Right lobe of liver (tissue), 6 donors: ENCODE measurements around the gene HORMAD1. TPM values are rescaled to one million over a fixed set of nuclear protein-coding genes. Genes with fewer than 3 reads are reported as not detected.
A peak's percentile ranks its signal among the peaks of the same experiment; 100 is the strongest.
"Not testable (repeated sequence)": the region's sequence is repeated elsewhere in the genome, so short reads cannot be mapped to it uniquely, and the experiment has no call there.

Experiments used
- ATAC-seq, 4 donors: fragments of 200-7000 bp; cut with Tn5 transposase; one replicate each; pipeline ENCODE4 v1.9.1; 2020; ENCODE audit warnings: mild to moderate bottlenecking in 4 of 4, moderate library complexity in 4 of 4
- DNase-seq, 3 donors: peaks; one replicate each; pipeline ENCODE4 v3.0.0-alpha.2; 2020
- H3K27ac ChIP-seq, 3 donors: fragments of 200-600 bp; one replicate each; pipeline ENCODE4 v1.8.0; 2022
- H3K27me3 ChIP-seq, 2 donors: fragments of 200-600 bp; one replicate each; pipeline ENCODE4 v1.8.0; 2022
- H3K36me3 ChIP-seq, 4 donors: fragments of 200-600 bp; sonication (generic) in 1 of 4; one replicate each; pipeline versions ENCODE4 v1.5.1 to v1.8.0; 2017 to 2022; ENCODE audit warnings: control low read depth in 1 of 4
- H3K4me1 ChIP-seq, 4 donors: fragments of 200-600 bp; sonication (generic) in 1 of 4; one replicate each; pipeline versions ENCODE4 v1.5.1 to v1.8.0; 2017 to 2022; ENCODE audit warnings: control low read depth in 1 of 4
- H3K4me3 ChIP-seq, 3 donors: fragments of 200-600 bp; one replicate each; pipeline ENCODE4 v1.8.0; 2022
- H3K9me3 ChIP-seq, 4 donors: fragments of 200-600 bp; sonication (generic) in 1 of 4; one replicate each; pipeline versions ENCODE4 v1.5.1 to v1.8.0; 2017 to 2022; ENCODE audit warnings: control low read depth in 1 of 4
- CTCF ChIP-seq, 4 donors: fragments of 200-600 bp in 3 of 4; fragments of 450-650 bp in 1 of 4; IDR thresholded peaks; one replicate each; pipeline versions ENCODE4 v1.5.1 to v1.8.0; 2016 to 2022; ENCODE audit warnings: antibody characterized with exemption in 4 of 4, mild to moderate bottlenecking in 2 of 4
- POLR2A ChIP-seq: fragments of 450-650 bp; IDR thresholded peaks from one replicate; pipeline ENCODE4 v1.6.1; 2017; ENCODE audit warnings: antibody characterized with exemption, mild to moderate bottlenecking
- WGBS: methylation state at CpG from one replicate; pipeline ENCODE4 v1.1.6; 2018; ENCODE audit warnings: low coverage, low lambda C conversion rate; ENCODE audit not compliant: insufficient coverage; ENCODE audit errors: missing lambda C conversion rate; 5-methylcytosine and 5-hydroxymethylcytosine counted together
- intact Hi-C, 2 donors: fragments of 100-400 bp; cut with DNase I; formaldehyde crosslinking; loops; one replicate each; pipeline versions ENCODE4 v1.11.2 to v1.14.1; 2022
- long read RNA-seq: library from polyadenylated mRNA; unstranded; transcript quantifications from one replicate; pipeline ENCODE4 v2.0.0, GENCODE V29; 2019
- total RNA-seq, 6 experiments: library from RNA; depleted of rRNA in 2 of 6; stranded (reverse); fragments of >200 nt in 2 of 6; fragmentation: NEBNext Ultra II Directional in 3 of 6; extraction: Animal tissue kit (Norgen Biotek cat#: 25700) in 3 of 6; gene quantifications; one replicate each; pipeline versions ENCODE4 v1.1.0 to v1.2.4, GENCODE V29; 2016 to 2023
- donor health status: DM: no; HTN: yes; CAD: no.
- donor health status: DM: no; HTN: no; CAD: no.
- donor health status: DM: no; HTN: no; CAD: no.
- donor health status: DM: no; HTN: yes; CAD: no.
- donor health status: DM: no; HTN: yes; CAD: no.

HORMAD1 gene, protein sequence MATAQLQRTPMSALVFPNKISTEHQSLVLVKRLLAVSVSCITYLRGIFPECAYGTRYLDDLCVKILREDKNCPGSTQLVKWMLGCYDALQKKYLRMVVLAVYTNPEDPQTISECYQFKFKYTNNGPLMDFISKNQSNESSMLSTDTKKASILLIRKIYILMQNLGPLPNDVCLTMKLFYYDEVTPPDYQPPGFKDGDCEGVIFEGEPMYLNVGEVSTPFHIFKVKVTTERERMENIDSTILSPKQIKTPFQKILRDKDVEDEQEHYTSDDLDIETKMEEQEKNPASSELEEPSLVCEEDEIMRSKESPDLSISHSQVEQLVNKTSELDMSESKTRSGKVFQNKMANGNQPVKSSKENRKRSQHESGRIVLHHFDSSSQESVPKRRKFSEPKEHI
- under 1 TPM in 3 of 6 experiments, not detected in 3; 0.22 to 0.47 (median 0.25) TPM for total RNA-seq
- long read RNA-seq, result 0 reads

DNA sequence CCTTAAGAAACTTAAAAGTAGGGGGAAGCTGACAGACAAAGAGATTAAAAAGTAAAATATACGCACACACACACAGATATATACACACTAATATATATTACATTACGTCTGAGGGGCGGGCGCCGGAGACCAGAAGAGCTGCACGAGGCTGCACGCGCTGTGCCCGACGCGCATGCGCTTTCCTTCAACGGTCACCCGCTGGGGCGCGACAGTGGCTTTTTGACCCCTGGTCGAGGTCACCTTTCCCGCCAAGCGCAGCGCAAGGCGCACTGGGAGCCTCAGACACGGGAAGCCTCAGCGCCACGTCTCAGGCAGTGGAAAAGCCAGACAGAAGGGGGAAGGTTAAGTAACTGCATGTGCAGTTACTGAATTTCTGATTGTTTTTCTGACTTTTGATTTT, at the start of gene HORMAD1:
HORMAD1 (minus strand) TSS at position 193 of the 400 bp plus-strand sequence. CDS start 1,390 bp downstream, outside the sequence.
- Histone ChIP-seq H3K27ac (no peak within 1 kb of the TSS), H3K27me3 (no peaks in the 10 kb centered on the region), H3K4me3 (no peak within 1 kb of the TSS), H3K9me3 (no peaks in the 10 kb centered on the region), H3K36me3 (no peaks in the 10 kb centered on the region), H3K4me1 (no peaks in the 10 kb centered on the region)
- TF ChIP-seq POLR2A (no peak), CTCF (IDR thresholded peaks at IDR 0.05) (no peak)
- WGBS, result 92% methylated on average over 11 of the region's 24 CpGs
- intact Hi-C loops, result no loop called here
- ATAC-seq (no peak), DNase-seq (no peak)

GRCh38 chr1:150767704-150768103, 47.0 kb upstream of the HORMAD1 start:
- intact Hi-C loops, DNase-seq, H3K36me3 ChIP-seq, H3K4me3 ChIP-seq, H3K27me3 ChIP-seq, H3K9me3 ChIP-seq, H3K4me1 ChIP-seq, H3K27ac ChIP-seq, ATAC-seq: not testable (repeated sequence)
- 63% methylated on average over 1 of the region's 1 CpG for WGBS

DNA sequence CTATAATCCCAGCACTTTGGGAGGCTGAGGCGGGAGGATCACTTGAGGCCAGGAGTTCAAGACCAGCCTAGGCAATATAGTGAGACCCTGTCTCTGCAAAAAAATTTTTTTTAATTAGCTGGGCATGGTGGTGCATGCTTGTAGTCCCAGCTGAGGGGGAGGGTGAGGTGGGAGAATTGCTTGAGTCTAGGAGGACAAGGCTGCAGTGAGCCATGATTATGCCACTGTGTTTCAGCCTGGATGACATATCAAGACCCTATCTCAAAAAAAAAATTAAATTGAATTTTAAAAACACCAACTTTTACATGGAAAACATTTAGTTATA, 45.2 kb upstream of the HORMAD1 start:
- H3K36me3 ChIP-seq, ATAC-seq, H3K4me1 ChIP-seq, H3K9me3 ChIP-seq, intact Hi-C loops, H3K27me3 ChIP-seq, DNase-seq: not testable (repeated sequence)
- H3K4me3 ChIP-seq, result peak overlapping the region in 2 of 3 donors; percentile 37 to 46
- WGBS, result 100% methylated on average over 1 of the region's 1 CpG
- H3K27ac ChIP-seq, result peak overlapping the region; percentile 64 to 86 (median 71)

DNA sequence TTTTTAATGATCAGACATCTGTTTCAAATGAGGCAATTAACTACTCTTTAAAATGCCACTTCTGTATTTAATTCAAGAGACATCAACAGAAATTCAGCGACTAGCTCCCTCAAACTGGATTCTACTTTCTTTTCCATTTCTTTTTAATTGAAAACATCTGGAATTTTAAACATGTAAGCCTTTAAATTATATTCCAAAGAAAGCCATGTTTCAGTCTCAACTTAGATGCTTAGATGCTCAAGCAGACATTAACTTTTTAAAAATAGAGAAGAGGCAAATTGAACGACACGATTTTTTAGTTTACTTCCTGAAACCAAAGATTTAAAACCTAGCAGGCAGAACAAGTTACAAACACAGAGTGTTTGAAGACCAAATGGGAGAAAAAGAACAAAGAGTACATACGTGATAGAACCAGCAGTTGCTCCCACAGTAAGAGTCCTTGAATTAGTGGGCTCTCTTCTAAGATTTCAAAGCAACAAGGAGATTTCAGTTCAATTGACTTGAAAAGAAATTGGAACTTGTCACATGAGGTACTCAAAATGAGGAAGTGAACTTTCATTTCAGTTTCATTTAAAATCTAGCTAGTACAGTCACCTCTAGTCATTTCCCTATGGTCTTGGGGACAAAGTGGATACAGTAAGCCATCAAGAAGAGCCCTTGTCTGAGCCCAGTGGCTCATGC, 44.7 kb upstream of the HORMAD1 start, which contains the start of gene CTSS:
CTSS (minus strand) TSS at position 483 of the 681 bp plus-strand sequence. CDS start 1,015 bp downstream, outside the sequence.
- Histone ChIP-seq H3K9me3 (no peaks in the 10 kb centered on the region), H3K27ac (peak within 1 kb of the TSS; percentile 64 to 86 (median 71)), H3K4me1 (peaks cover 0 to 6% (median 3%) of the 10 kb centered on the region in 4 donors), H3K4me3 (peak within 1 kb of the TSS; percentile 37 to 46 (median 38)), H3K27me3 (no peaks in the 10 kb centered on the region), H3K36me3 (no peaks in the 10 kb centered on the region)
- intact Hi-C loops, result no loop called here
- TF ChIP-seq POLR2A (no peak), CTCF (IDR thresholded peaks at IDR 0.05) (no peak)
- peak; percentile 59 to 79 (median 66) for ATAC-seq
- 2% methylated on average over 4 of the region's 4 CpGs for WGBS
- DNase-seq, result no peak

- WGBS, result 11% methylated on average over 2 of the region's 2 CpGs
- no peak for DNase-seq
- ATAC-seq, result peak; percentile 73 to 84 (median 78)
- Histone ChIP-seq H3K27me3 (no peaks in the 10 kb centered on the region), H3K9me3 (no peaks in the 10 kb centered on the region), H3K36me3 (no peaks in the 10 kb centered on the region), H3K4me1 (peaks cover 0 to 6% (median 3%) of the 10 kb centered on the region in 4 donors), H3K4me3 (peak overlapping the region; percentile 37 to 46 (median 38)), H3K27ac (peak overlapping the region; percentile 64 to 86 (median 71))
- intact Hi-C loops, result no loop called here
- no peak for TF ChIP-seq POLR2A
- no peak for TF ChIP-seq CTCF (IDR thresholded peaks at IDR 0.05)
Observed at GRCh38 chr1:150764617-150765101, 44.0 kb upstream of the HORMAD1 start.
